T-cell (primary cell): ENCODE data around the gene PGAP6. TPM values are rescaled to one million over a fixed set of nuclear protein-coding genes. Genes with fewer than 3 reads are reported as not detected.
"Not testable (repeated sequence)": the region's sequence is repeated elsewhere in the genome, so short reads cannot be mapped to it uniquely, and the experiment has no call there.

Source experiments
- ATAC-seq, 4 experiments: fragments of 200-7000 bp in 3 of 4; fragments of 150-1000 bp in 1 of 4; cut with Tn5 transposase; replicated peaks in 1 of 4; 1 replicate in 3 of 4; 2 replicates in 1 of 4; pipeline ENCODE4 v1.10.0; 2021; ENCODE audit warnings: moderate library complexity in 3 of 4, mild to moderate bottlenecking in 2 of 4, moderate number of reproducible peaks in 1 of 4
- CTCF ChIA-PET, 2 donors: fragments of 300-600 bp; sonication (Branson Sonifier 250); formaldehyde crosslinking; loops; one replicate each; lab custom pipeline; 2022; ENCODE audit warnings: antibody characterized with exemption in 2 of 2; lab: Charles Lee
- POLR2A ChIA-PET, 2 donors: fragments of 300-600 bp; sonication (Branson Sonifier 250); formaldehyde crosslinking; loops; one replicate each; lab custom pipeline; 2022; ENCODE audit warnings: antibody characterized with exemption in 2 of 2; lab: Charles Lee
- DNase-seq, 35 experiments: peaks; one replicate each; pipeline versions ENCODE4 v3.0.0 to v3.0.0-alpha.2; 2013 to 2023
- H3K27ac ChIP-seq: one replicate; pipeline ENCODE4 v1.5.1; 2013; ENCODE audit warnings: low read length
- H3K27me3 ChIP-seq, 2 experiments: replicated peaks in 1 of 2; 1 replicate in 1 of 2; 2 replicates in 1 of 2; pipeline versions ENCODE4 v1.6.1 to v1.7.0; 2013; ENCODE audit warnings: low read length in 1 of 2, mixed read lengths in 1 of 2; ENCODE audit not compliant: control insufficient read depth in 2 of 2, insufficient read depth in 2 of 2; ENCODE audit errors: extremely low read depth in 1 of 2
- H3K36me3 ChIP-seq, 2 donors: 1 replicate in 1 of 2; 2 replicates in 1 of 2; pipeline versions ENCODE4 v1.6.1 to v1.7.0; 2013; ENCODE audit warnings: low read length in 1 of 2; ENCODE audit not compliant: control insufficient read depth in 2 of 2, insufficient read depth in 1 of 2; ENCODE audit errors: extremely low read depth in 1 of 2
- H3K4me1 ChIP-seq, 2 experiments: 1 replicate in 1 of 2; 2 replicates in 1 of 2; pipeline versions ENCODE4 v1.6.1 to v1.7.0; 2013; ENCODE audit warnings: low read length in 2 of 2, mixed read lengths in 1 of 2; ENCODE audit not compliant: insufficient read depth in 2 of 2, control insufficient read depth in 1 of 2; ENCODE audit errors: extremely low read depth in 1 of 2
- H3K4me3 ChIP-seq, 2 donors: 1 replicate in 1 of 2; 2 replicates in 1 of 2; pipeline versions ENCODE4 v1.5.1 to v1.7.0; 2013; ENCODE audit warnings: mild to moderate bottlenecking in 2 of 2, low read length in 1 of 2, moderate library complexity in 1 of 2; ENCODE audit not compliant: control insufficient read depth in 1 of 2; ENCODE audit errors: extremely low read depth in 1 of 2
- H3K9me3 ChIP-seq: 2 replicates; pipeline ENCODE4 v1.7.0; 2013
- H3K27ac Mint-ChIP-seq, 2 donors: one replicate each; pipeline ENCODE4 v1.8.0; 2020 to 2021; ENCODE audit warnings: mild to moderate bottlenecking in 2 of 2, mixed read lengths in 2 of 2
- H3K27me3 Mint-ChIP-seq, 2 donors: one replicate each; pipeline ENCODE4 v1.8.0; 2021 to 2022; ENCODE audit warnings: mixed read lengths in 2 of 2
- H3K36me3 Mint-ChIP-seq: one replicate; pipeline ENCODE4 v1.8.0; 2021; ENCODE audit warnings: mixed read lengths
- H3K4me1 Mint-ChIP-seq, 3 donors: one replicate each; pipeline ENCODE4 v1.8.0; 2020 to 2022; ENCODE audit warnings: mixed read lengths in 3 of 3, mild to moderate bottlenecking in 1 of 3
- H3K4me3 Mint-ChIP-seq, 3 donors: one replicate each; pipeline ENCODE4 v1.8.0; 2020 to 2022; ENCODE audit warnings: mild to moderate bottlenecking in 3 of 3, mixed read lengths in 3 of 3, moderate library complexity in 3 of 3
- H3K9me3 Mint-ChIP-seq, 3 donors: one replicate each; pipeline ENCODE4 v1.8.0; 2020 to 2022; ENCODE audit warnings: mixed read lengths in 3 of 3
- WGBS: methylation state at CpG from one replicate; pipeline ENCODE4 v1.1.5; 2013; ENCODE audit warnings: missing lambda C conversion rate; ENCODE audit not compliant: insufficient coverage; 5-methylcytosine and 5-hydroxymethylcytosine counted together
- total RNA-seq, 35 experiments: library from RNA in 6 of 35; stranded (reverse) in 6 of 35; fragments of 120-200 nt in 1 of 35; gene quantifications; one replicate each; pipeline versions ENCODE4 v1.2.1 to v1.2.4 and lab custom pipeline; 2013 to 2026

Gene PGAP6
- total RNA-seq, 5 donors from 2014 or later (not counting 1 experiment from before 2014, with no cell fraction given): 34.9 to 143 (median 122) TPM

GRCh38 chr16:389352-389751 lies 7.6 kb upstream of the PGAP6 start:
- Mint-ChIP-seq H3K27ac (no peak overlapping the region), H3K36me3 (no peaks in the 10 kb centered on the region), H3K4me1 (peaks cover 0 to 15% (median 15%) of the 10 kb centered on the region in 3 donors), H3K27me3 (no peaks in the 10 kb centered on the region), H3K9me3 (no peaks in the 10 kb centered on the region), H3K4me3 (no peak overlapping the region)
- Histone ChIP-seq H3K4me1 (peaks cover 0 to 15% of the 10 kb centered on the region in 2 experiments), H3K36me3 (no peaks in the 10 kb centered on the region), H3K4me3 (no peak overlapping the region), H3K27ac (no peak overlapping the region), H3K9me3 (no peaks in the 10 kb centered on the region), H3K27me3 (no peaks in the 10 kb centered on the region)
- DNase-seq (no peak), ATAC-seq (no peak)
- WGBS: 96% methylated on average over 6 of the region's 10 CpGs
- ChIA-PET CTCF (no interaction called here), POLR2A (interaction anchor here in 1 of 2 donors (0.7 kb wide), 1 partner anchor 19 kb away, joined by 4 read pairs; the partner anchor contains the start of gene MRPL28)

GRCh38 chr16:387761-388666 lies 6.2 kb upstream of the PGAP6 start:
- POLR2A ChIA-PET, CTCF ChIA-PET: not testable (repeated sequence)

GRCh38 chr16:386641-387156 lies 4.9 kb upstream of the PGAP6 start:
- no peaks in the 10 kb centered on the region for H3K9me3 ChIP-seq
- no peaks in the 10 kb centered on the region for H3K27me3 Mint-ChIP-seq
- no peaks in the 10 kb centered on the region for H3K36me3 ChIP-seq
- H3K27ac ChIP-seq: no peak overlapping the region
- H3K27me3 ChIP-seq: no peaks in the 10 kb centered on the region
- ATAC-seq: no peak
- H3K4me3 Mint-ChIP-seq: no peak overlapping the region
- no peak for DNase-seq
- no peaks in the 10 kb centered on the region for H3K36me3 Mint-ChIP-seq
- no peak overlapping the region for H3K4me3 ChIP-seq
- no peak overlapping the region for H3K27ac Mint-ChIP-seq
- CTCF ChIA-PET: interaction anchor here in 1 of 2 donors (0.6 kb wide), 1 partner anchor 216 kb away, joined by 3 read pairs; no protein-coding TSS in a partner anchor
- H3K4me1 Mint-ChIP-seq: peaks cover 13 to 22% (median 20%) of the 10 kb centered on the region in 3 donors
- POLR2A ChIA-PET: no interaction called here
- WGBS: 88% methylated on average over 11 of the region's 19 CpGs
- H3K9me3 Mint-ChIP-seq: no peaks in the 10 kb centered on the region
- H3K4me1 ChIP-seq: peaks cover 5 to 24% of the 10 kb centered on the region in 2 experiments

More at GRCh38 chr16:387761-388666, 6.2 kb upstream of the PGAP6 start:
- not testable (repeated sequence) for ATAC-seq, H3K27ac ChIP-seq, H3K36me3 Mint-ChIP-seq, H3K27me3 ChIP-seq, DNase-seq, H3K4me3 ChIP-seq, H3K9me3 Mint-ChIP-seq, H3K4me3 Mint-ChIP-seq, H3K9me3 ChIP-seq, H3K36me3 ChIP-seq, H3K27me3 Mint-ChIP-seq
- 86% methylated on average over 10 of the region's 20 CpGs for WGBS
- H3K27ac Mint-ChIP-seq: peak overlapping the region in 1 of 2 donors; percentile 1
- peaks cover 7 to 28% (median 25%) of the 10 kb centered on the region in 3 donors for H3K4me1 Mint-ChIP-seq
- peaks cover 5 to 28% of the 10 kb centered on the region in 2 experiments for H3K4me1 ChIP-seq

GRCh38 chr16:383326-384051 lies 1.7 kb upstream of the PGAP6 start:
- Histone ChIP-seq H3K27me3 (no peaks in the 10 kb centered on the region), H3K27ac (peak overlapping the region; percentile 24), H3K9me3 (no peaks in the 10 kb centered on the region), H3K4me3 (peak overlapping the region; percentile 59 to 90), H3K36me3 (no peaks in the 10 kb centered on the region), H3K4me1 (peaks cover 5 to 49% of the 10 kb centered on the region in 2 experiments)
- Mint-ChIP-seq H3K27me3 (no peaks in the 10 kb centered on the region), H3K27ac (peak overlapping the region; percentile 65 to 84), H3K4me3 (peak overlapping the region; percentile 82 to 91 (median 90)), H3K9me3 (no peaks in the 10 kb centered on the region), H3K4me1 (peaks cover 27 to 34% (median 30%) of the 10 kb centered on the region in 3 donors), H3K36me3 (no peaks in the 10 kb centered on the region)
- ATAC-seq (peak in 2 of 4 experiments; percentile 14 to 49), DNase-seq (peak in 11 of 35 experiments; percentile 24 to 63 (median 36))
- ChIA-PET POLR2A (interaction anchor here in 1 of 2 donors (0.6 kb wide), 1 partner anchor 18 kb away, joined by 3 read pairs; no protein-coding TSS in a partner anchor), CTCF (interaction anchor here in 1 of 2 donors (1.0 kb wide), 1 partner anchor 8 kb away, joined by 3 read pairs; no protein-coding TSS in a partner anchor)
- 18% methylated on average over 33 of the region's 33 CpGs for WGBS

DNA sequence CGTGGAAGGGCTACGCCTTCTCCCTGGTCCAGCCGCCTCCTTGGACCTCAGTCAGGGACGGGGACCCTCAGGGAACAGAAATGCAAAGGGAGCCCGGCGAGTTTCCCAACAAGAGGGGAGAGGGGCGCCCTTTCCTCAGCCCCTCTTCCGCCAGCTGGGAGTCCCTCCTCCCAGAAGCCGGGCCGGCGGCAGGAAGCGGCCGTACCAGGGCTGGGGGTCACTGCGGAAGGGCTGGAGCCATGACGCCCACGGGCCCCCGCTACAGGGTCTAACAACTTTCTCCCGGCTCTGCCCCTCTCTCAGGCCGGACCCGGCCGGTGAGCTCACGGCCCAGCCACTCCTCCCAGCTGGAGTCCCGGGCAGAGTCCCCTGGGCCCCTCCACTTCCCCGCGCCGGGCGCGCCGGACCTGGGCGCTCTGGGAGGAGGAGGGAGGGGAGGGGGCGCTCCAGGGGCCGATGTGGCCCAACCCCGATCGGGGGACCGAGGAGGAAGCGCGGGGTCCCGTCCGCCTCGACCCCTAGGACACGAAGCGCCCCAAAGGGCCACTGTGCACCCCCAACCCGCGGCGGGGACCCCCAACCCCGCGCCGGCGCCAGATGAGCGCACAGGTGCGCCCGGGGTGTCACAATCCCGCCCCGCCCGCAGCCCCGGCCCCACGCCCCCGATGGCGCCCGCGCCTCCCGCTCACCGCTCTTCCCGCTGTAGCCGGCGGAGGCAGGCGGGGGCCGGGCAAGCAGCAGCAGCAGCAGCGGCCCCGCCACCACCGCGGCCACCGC lies 578 bp downstream of the PGAP6 start:
- H3K4me1 Mint-ChIP-seq: peaks cover 27 to 35% (median 31%) of the 10 kb centered on the region in 3 donors
- H3K27me3 Mint-ChIP-seq: no peaks in the 10 kb centered on the region
- H3K9me3 ChIP-seq: no peaks in the 10 kb centered on the region
- no peaks in the 10 kb centered on the region for H3K9me3 Mint-ChIP-seq
- peak overlapping the region; percentile 63 to 70 for H3K4me3 ChIP-seq
- peak; percentile 35 to 50 (median 44) for ATAC-seq
- peaks cover 5 to 52% of the 10 kb centered on the region in 2 experiments for H3K4me1 ChIP-seq
- CTCF ChIA-PET: interaction anchor here in 1 of 2 donors (0.5 kb wide), 1 partner anchor 22 kb away, joined by 3 read pairs; no protein-coding TSS in a partner anchor
- POLR2A ChIA-PET: interaction anchor here in 1 of 2 donors (1.2 kb wide), 1 partner anchor 10 kb away, joined by 4 read pairs; the partner anchor contains the start of gene MRPL28
- DNase-seq: peak in 5 of 35 experiments; percentile 15 to 44 (median 30)
- no peaks in the 10 kb centered on the region for H3K27me3 ChIP-seq
- peak overlapping the region; percentile 64 to 72 for H3K27ac Mint-ChIP-seq
- H3K27ac ChIP-seq: peak overlapping the region; percentile 4
- H3K36me3 ChIP-seq: peaks cover 2 to 15% of the 10 kb centered on the region in 2 donors
- WGBS: 4% methylated on average over 48 of the region's 73 CpGs
- H3K36me3 Mint-ChIP-seq: no peaks in the 10 kb centered on the region
- peak overlapping the region; percentile 80 to 84 (median 82) for H3K4me3 Mint-ChIP-seq
